MM.1S (cell line): ENCODE results near the gene ARID5A.
"Not testable (repeated sequence)": the region's sequence is repeated elsewhere in the genome, so short reads cannot be mapped to it uniquely, and the experiment has no call there.

Experiments used
- DNase-seq: peaks from one replicate; pipeline ENCODE4 v3.0.0-alpha.2; 2015
- H2AFZ ChIP-seq: fragments of 300-600 bp; sonication (generic); 2 replicates; pipeline ENCODE4 v1.6.0; 2016; ENCODE audit warnings: antibody characterized with exemption, low read length
- H3F3A ChIP-seq: fragments of 300-600 bp; sonication (generic); 2 replicates; pipeline ENCODE4 v1.6.1; 2016; ENCODE audit warnings: mild to moderate bottlenecking, antibody characterized with exemption, low read length, moderate library complexity, mixed read lengths; ENCODE audit not compliant: insufficient read depth
- H3K27ac ChIP-seq: fragments of 300-600 bp; sonication (generic); 2 replicates; pipeline ENCODE4 v1.5.1; 2016; ENCODE audit warnings: mild to moderate bottlenecking, low read length
- H3K27me3 ChIP-seq: fragments of 300-600 bp; sonication (generic); replicated peaks from 2 replicates; pipeline ENCODE4 v1.6.0; 2016; ENCODE audit warnings: low read length; ENCODE audit not compliant: insufficient read depth
- H3K36me3 ChIP-seq: fragments of 300-600 bp; sonication (generic); replicated peaks from 2 replicates; pipeline ENCODE4 v1.6.1; 2016; ENCODE audit warnings: mild to moderate bottlenecking, low read length, mixed read lengths; ENCODE audit not compliant: insufficient read depth
- H3K4me1 ChIP-seq: fragments of 300-600 bp; sonication (generic); 2 replicates; pipeline ENCODE4 v1.6.1; 2016; ENCODE audit warnings: low read length, mixed read lengths
- H3K4me2 ChIP-seq: fragments of 300-600 bp; sonication (generic); 2 replicates; pipeline ENCODE4 v1.6.0; 2016; ENCODE audit warnings: low read depth, low read length
- H3K4me3 ChIP-seq: fragments of 300-600 bp; sonication (generic); 2 replicates; pipeline ENCODE4 v1.5.1; 2016; ENCODE audit warnings: low read length, mixed read lengths
- H3K79me2 ChIP-seq: fragments of 300-600 bp; sonication (generic); 2 replicates; pipeline ENCODE4 v1.6.1; 2016; ENCODE audit warnings: mixed run types, low read length, mixed read lengths
- H3K9ac ChIP-seq: fragments of 300-600 bp; sonication (generic); 2 replicates; pipeline ENCODE4 v1.6.1; 2016; ENCODE audit warnings: low read length, mixed read lengths
- H3K9me2 ChIP-seq: fragments of 300-600 bp; sonication (generic); replicated peaks from 2 replicates; pipeline ENCODE4 v1.6.1; 2016; ENCODE audit warnings: mild to moderate bottlenecking, low read length, mixed read lengths; ENCODE audit not compliant: insufficient read depth
- H3K9me3 ChIP-seq: fragments of 300-600 bp; sonication (generic); replicated peaks from 2 replicates; pipeline ENCODE4 v1.6.1; 2016; ENCODE audit warnings: mild to moderate bottlenecking, low read length, mixed read lengths; ENCODE audit not compliant: insufficient read depth
- H4K20me1 ChIP-seq: fragments of 300-600 bp; sonication (generic); 2 replicates; pipeline ENCODE4 v1.6.1; 2016; ENCODE audit warnings: mild to moderate bottlenecking, low read length, moderate library complexity, mixed read lengths; ENCODE audit not compliant: insufficient read depth
- CTCF ChIP-seq: fragments of 300-600 bp; sonication (generic); IDR thresholded peaks from 2 replicates; pipeline ENCODE4 v1.5.1; 2016; ENCODE audit warnings: antibody characterized with exemption, low read length, mixed read lengths
- EZH2 ChIP-seq: fragments of 300-600 bp; sonication (generic); optimal IDR thresholded peaks from 2 replicates; pipeline ENCODE3; 2017; ENCODE audit warnings: low read depth, mild to moderate bottlenecking, antibody characterized with exemption, low read length, mixed read lengths
- EZH2phosphoT487 ChIP-seq: fragments of 300-600 bp; sonication (generic); IDR thresholded peaks from 2 replicates; pipeline ENCODE4 v1.6.1; 2018; ENCODE audit warnings: antibody characterized with exemption, low read length

Gene ARID5A

GRCh38 chr2:96498021-96498431 is 38.5 kb upstream of the ARID5A start:
- Histone ChIP-seq H3K9me3 (no peaks in the 10 kb centered on the region), H3K4me2 (no peak overlapping the region), H3K27me3 (no peaks in the 10 kb centered on the region), H3K36me3 (no peaks in the 10 kb centered on the region), H4K20me1 (no peaks in the 10 kb centered on the region), H3K27ac (no peak overlapping the region), H2AFZ (no peak overlapping the region), H3K9ac (no peak overlapping the region), H3K4me1 (peaks cover 12% of the 10 kb centered on the region), H3K4me3 (no peak overlapping the region), H3K9me2 (no peaks in the 10 kb centered on the region), H3F3A (no peaks in the 10 kb centered on the region), H3K79me2 (no peaks in the 10 kb centered on the region)
- no peak for DNase-seq
- no peak for TF ChIP-seq EZH2phosphoT487
- no peak for TF ChIP-seq CTCF
- TF ChIP-seq EZH2: no peak

DNA sequence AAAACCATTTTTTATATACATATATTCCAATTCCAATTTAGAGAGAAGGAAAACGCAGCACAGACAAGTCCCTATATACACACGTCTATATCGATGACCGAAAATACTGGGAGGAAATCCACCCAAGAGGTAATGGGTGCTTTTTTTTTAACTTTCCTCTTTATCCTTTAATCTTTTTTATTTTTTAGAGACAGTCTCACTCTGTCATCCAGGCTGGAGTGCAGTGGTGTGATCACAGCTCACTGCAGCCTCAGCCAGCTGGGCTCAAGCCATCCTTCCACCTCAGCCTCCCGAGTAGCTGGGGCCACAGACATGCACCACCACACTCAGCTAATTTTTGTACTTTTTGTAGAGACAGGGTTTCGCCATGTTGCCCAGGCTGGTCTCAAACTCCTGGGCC is 37.9 kb upstream of the ARID5A start:
- H3K9me2 ChIP-seq, H3K4me2 ChIP-seq, H3K36me3 ChIP-seq, H3K9ac ChIP-seq, H3K27me3 ChIP-seq, H2AFZ ChIP-seq, H4K20me1 ChIP-seq, H3F3A ChIP-seq, DNase-seq, H3K9me3 ChIP-seq, H3K79me2 ChIP-seq, H3K4me3 ChIP-seq, H3K27ac ChIP-seq: not testable (repeated sequence)
- peaks cover 12% of the 10 kb centered on the region for H3K4me1 ChIP-seq

GRCh38 chr2:96499061-96499960 is 37.2 kb upstream of the ARID5A start:
- Histone ChIP-seq H3F3A (no peaks in the 10 kb centered on the region), H3K9me3 (no peaks in the 10 kb centered on the region), H3K4me1 (peaks cover 12% of the 10 kb centered on the region), H3K4me2 (no peak overlapping the region), H3K4me3 (no peak overlapping the region), H3K36me3 (no peaks in the 10 kb centered on the region), H3K9ac (no peak overlapping the region), H3K9me2 (no peaks in the 10 kb centered on the region), H2AFZ (no peak overlapping the region), H3K79me2 (no peaks in the 10 kb centered on the region), H4K20me1 (no peaks in the 10 kb centered on the region), H3K27me3 (no peaks in the 10 kb centered on the region), H3K27ac (no peak overlapping the region)
- DNase-seq: no peak
- TF ChIP-seq CTCF: no peak
- TF ChIP-seq EZH2: no peak
- no peak for TF ChIP-seq EZH2phosphoT487
